Epidermal melanocyte (primary cell): Measurements from ENCODE around the gene TTC14.

Experiments
- DNase-seq: peaks from one replicate; pipeline ENCODE4 v3.0.0; 2011; ENCODE audit warnings: low spot score; ENCODE audit not compliant: insufficient read length

The TTC14 gene

GRCh38 chr3:180631317-180631716, 29.4 kb downstream of the TTC14 start:
- DNase-seq: no peak

- DNase-seq: no peak
Measured at GRCh38 chr3:180633722-180634121, 31.8 kb downstream of the TTC14 start.

- DNase-seq: no peak
Measured at GRCh38 chr3:180640987-180641386, 39.0 kb downstream of the TTC14 start.

GRCh38 chr3:180646187-180646790, 44.3 kb downstream of the TTC14 start:
- DNase-seq: no peak

GRCh38 chr3:180656406-180656805, 54.4 kb downstream of the TTC14 start:
- no peak for DNase-seq

GRCh38 chr3:180657094-180657493, 55.1 kb downstream of the TTC14 start:
- no peak for DNase-seq
